K562 (cell line): Measurements from ENCODE around the gene RNF40. TPM values are rescaled to one million over a fixed set of nuclear protein-coding genes. Genes with fewer than 3 reads are reported as not detected.

Source experiments
- HMBOX1 ChIP-seq: sonication (generic); IDR thresholded peaks from 2 replicates; pipeline ENCODE4 v1.6.1; 2016
- MEF2A ChIP-seq: IDR thresholded peaks from 2 replicates; pipeline ENCODE4 v1.6.1; 2011; ENCODE audit warnings: low read depth, mild to moderate bottlenecking, low read length, moderate library complexity; ENCODE audit not compliant: control insufficient read depth
- MEIS2 ChIP-seq: fragments of 450-650 bp; IDR thresholded peaks from 2 replicates; pipeline ENCODE4 v1.6.1; 2014; ENCODE audit warnings: mild to moderate bottlenecking; ENCODE audit not compliant: partially characterized antibody
- MYBL2 ChIP-seq, 2 experiments: fragments of 450-650 bp in 1 of 2; sonication (generic) in 1 of 2; formaldehyde crosslinking in 1 of 2; IDR thresholded peaks; 2 replicates each; pipeline versions ENCODE4 v1.6.1 to v1.8.1; 2017 to 2022; ENCODE audit warnings: borderline replicate concordance in 1 of 2, inconsistent platforms in 1 of 2, low read depth in 1 of 2, mild to moderate bottlenecking in 1 of 2, missing genetic modification reagents in 1 of 2, moderate library complexity in 1 of 2
- PHTF2 ChIP-seq: fragments of 250-450 bp; sonication (Bioruptor Pico); IDR thresholded peaks from 2 replicates; pipeline ENCODE4 v1.5.0; 2021; ENCODE audit warnings: mild to moderate bottlenecking
- PTTG1 ChIP-seq: fragments of 450-650 bp; IDR thresholded peaks from 2 replicates; pipeline ENCODE4 v1.6.1; 2016; ENCODE audit warnings: low read depth, mild to moderate bottlenecking, missing genetic modification characterization, missing compliant biosample characterization
- REST ChIP-seq, 2 experiments: fragments of 450-650 bp; formaldehyde crosslinking in 1 of 2; IDR thresholded peaks; 2 replicates each; pipeline versions ENCODE4 v1.4.0 to v1.6.1; 2014 to 2020; ENCODE audit warnings: mild to moderate bottlenecking in 2 of 2, borderline replicate concordance in 1 of 2, low read depth in 1 of 2
- SMAD2 ChIP-seq: fragments of 150-350 bp; IDR thresholded peaks from 2 replicates; pipeline ENCODE4 v1.6.1; 2014; ENCODE audit warnings: low read depth, mild to moderate bottlenecking, low read length
- USF1 ChIP-seq: sonication (generic); formaldehyde crosslinking; IDR thresholded peaks from 2 replicates; pipeline ENCODE4 v1.9.0; 2022; ENCODE audit warnings: mild to moderate bottlenecking, missing genetic modification reagents
- ZNF175 ChIP-seq: fragments of 200-800 bp; sonication (Bioruptor generic); IDR thresholded peaks from 2 replicates; pipeline ENCODE4 v1.6.1; 2016; ENCODE audit warnings: low read depth, mild to moderate bottlenecking, missing genetic modification characterization, missing compliant biosample characterization
- ZNF41 ChIP-seq: fragments of 250-450 bp; sonication (Bioruptor Pico); conservative IDR thresholded peaks from 2 replicates; pipeline ENCODE4 v1.4.0; 2020; ENCODE audit warnings: mild to moderate bottlenecking
- ZNF445 ChIP-seq: fragments of 250-450 bp; sonication (Bioruptor Pico); IDR thresholded peaks from 2 replicates; pipeline ENCODE4 v1.4.0; 2020; ENCODE audit warnings: low read depth, mild to moderate bottlenecking, moderate library complexity
- polyA plus RNA-seq, 8 experiments: library from polyadenylated mRNA; depleted of rRNA in 4 of 8; stranded (reverse) in 5 of 8; unstranded in 3 of 8; fragments of >200 nt; fragmentation: Nextera tagmentation in 2 of 8; fragmentation: Illumina TruSeq in 1 of 8; extraction: Ambion mirVana in 2 of 8; extraction: Trizol in 1 of 8; gene quantifications; 2 replicates each; pipeline versions ENCODE4 v1.2.1 to v1.2.3, GENCODE V29; 2011 to 2014; ENCODE audit warnings: inconsistent platforms in 1 of 8, missing spikeins in 1 of 8
- total RNA-seq, 7 experiments: library from RNA; depleted of rRNA in 6 of 7; stranded (reverse); fragments of >200 nt in 6 of 7; fragmentation: Illumina TruSeq in 2 of 7; extraction: Trizol in 2 of 7; gene quantifications; 2 replicates each; pipeline versions ENCODE4 v1.2.1 to v1.2.3, GENCODE V29; 2011 to 2021; ENCODE audit warnings: low replicate concordance in 1 of 7
- TF ChIP-seq, protein P1 (sequence below): IDR thresholded peaks from 2 replicates; pipeline ENCODE4 v1.6.1; 2016; ENCODE audit warnings: missing genetic modification characterization, missing compliant biosample characterization

Gene RNF40
- total and polyA plus RNA-seq, 9 of the 15 experiments (the other 6 are each of a cell fraction or from before 2014, with no cell fraction given) = 6.2 to 129 (median 81.5) TPM

DNA sequence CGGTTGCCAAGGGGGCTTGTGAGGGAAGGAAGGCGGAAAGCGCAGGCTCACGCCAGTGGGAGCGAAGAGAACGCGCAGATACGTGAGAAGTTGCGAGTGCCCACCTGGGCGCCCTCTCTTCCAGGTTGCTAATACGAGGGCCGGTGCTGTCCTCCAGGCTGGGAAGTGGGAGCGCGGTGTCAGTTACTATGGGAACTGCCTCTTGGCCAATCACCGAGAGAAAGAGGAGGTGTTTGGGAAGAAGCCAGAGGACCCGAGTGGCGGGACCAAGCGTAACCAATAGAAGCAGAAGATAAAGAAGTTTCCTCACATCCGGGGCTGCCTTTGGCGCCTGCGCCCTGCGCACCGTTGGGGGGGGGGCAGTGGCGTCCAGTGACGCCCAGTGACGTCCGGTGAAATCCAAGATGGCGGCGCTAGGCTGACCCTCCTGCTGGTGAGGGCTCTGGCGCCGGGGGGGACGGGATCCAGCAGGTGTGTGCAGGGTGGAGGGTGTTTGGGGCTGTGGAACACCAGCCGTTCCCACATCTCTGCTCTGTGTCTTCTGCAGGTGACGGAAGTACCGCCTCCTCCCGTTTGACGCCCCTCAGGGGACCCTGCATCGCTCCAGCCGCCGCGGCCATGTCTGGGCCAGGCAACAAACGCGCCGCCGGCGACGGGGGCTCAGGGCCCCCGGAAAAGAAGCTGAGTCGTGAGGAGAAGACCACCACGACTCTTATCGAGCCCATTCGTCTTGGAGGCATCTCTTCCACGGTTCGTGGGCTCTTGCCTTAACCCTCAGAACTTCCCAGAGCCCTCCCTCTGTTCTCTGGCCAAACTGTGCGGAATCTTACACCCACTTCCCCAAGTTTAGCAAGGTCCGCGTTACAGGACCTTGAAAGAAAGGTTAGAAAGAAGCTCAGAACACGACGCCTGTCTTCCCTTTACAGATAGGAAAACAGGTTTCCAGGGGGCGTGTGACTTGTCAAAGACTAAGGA is at the start of gene RNF40, which contains the start of gene CFAP119 (continued):
- TF ChIP-seq REST (IDR thresholded peaks at IDR 0.05; ENCODE audit: borderline replicate concordance) = peak; percentile 47; the same call in 1 of the 2 replicates
- TF ChIP-seq REST (CRISPR knock-in tag; IDR thresholded peaks at IDR 0.05; ENCODE audit: low read depth) = 0 out of 2 replicates have a peak, but pooled peaks have one; percentile 14
- no peak for TF ChIP-seq ZNF41 (CRISPR knock-in tag)
- peak; percentile 70 for TF ChIP-seq MEIS2
- no peak for TF ChIP-seq MEF2A
- no peak for TF ChIP-seq PHTF2
- TF ChIP-seq ZNF175 (CRISPR knock-in tag) = no peak
- TF ChIP-seq ZNF445 (CRISPR knock-in tag) = no peak
- TF ChIP-seq, protein P1, sequence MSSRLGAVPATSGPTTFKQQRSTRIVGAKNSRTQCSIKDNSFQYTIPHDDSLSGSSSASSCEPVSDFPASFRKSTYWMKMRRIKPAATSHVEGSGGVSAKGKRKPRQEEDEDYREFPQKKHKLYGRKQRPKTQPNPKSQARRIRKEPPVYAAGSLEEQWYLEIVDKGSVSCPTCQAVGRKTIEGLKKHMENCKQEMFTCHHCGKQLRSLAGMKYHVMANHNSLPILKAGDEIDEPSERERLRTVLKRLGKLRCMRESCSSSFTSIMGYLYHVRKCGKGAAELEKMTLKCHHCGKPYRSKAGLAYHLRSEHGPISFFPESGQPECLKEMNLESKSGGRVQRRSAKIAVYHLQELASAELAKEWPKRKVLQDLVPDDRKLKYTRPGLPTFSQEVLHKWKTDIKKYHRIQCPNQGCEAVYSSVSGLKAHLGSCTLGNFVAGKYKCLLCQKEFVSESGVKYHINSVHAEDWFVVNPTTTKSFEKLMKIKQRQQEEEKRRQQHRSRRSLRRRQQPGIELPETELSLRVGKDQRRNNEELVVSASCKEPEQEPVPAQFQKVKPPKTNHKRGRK (tag) = no peak
- TF ChIP-seq SMAD2 = no peak
- no peak for TF ChIP-seq MYBL2 (IDR thresholded peaks at IDR 0.05; ENCODE audit: low read depth)
- TF ChIP-seq MYBL2 (CRISPR knock-in tag; IDR thresholded peaks at IDR 0.05; ENCODE audit: borderline replicate concordance) = no peak
- no peak for TF ChIP-seq HMBOX1
- TF ChIP-seq PTTG1 (tag) = no peak
- no peak for TF ChIP-seq USF1 (CRISPR knock-in tag)
